Left ventricle myocardium inferior (tissue), 1 donor: ENCODE results near the gene TTC31. TPM values are rescaled to one million over a fixed set of nuclear protein-coding genes. Genes with fewer than 3 reads are reported as not detected.
A peak's percentile ranks its signal among the peaks of the same experiment; 100 is the strongest.

Experiments used
- DNase-seq: peaks from one replicate; pipeline ENCODE4 v3.0.0-alpha.2; 2020
- H3K27ac ChIP-seq: fragments of 200-600 bp; replicated peaks from 2 replicates; pipeline ENCODE4 v1.8.0; 2021
- H3K27me3 ChIP-seq: fragments of 200-600 bp; 2 replicates; pipeline ENCODE4 v1.8.0; 2021; ENCODE audit warnings: low read depth
- H3K36me3 ChIP-seq: fragments of 200-600 bp; 2 replicates; pipeline ENCODE4 v1.8.0; 2021
- H3K4me1 ChIP-seq: fragments of 200-600 bp; 2 replicates; pipeline ENCODE4 v1.8.0; 2021
- H3K4me3 ChIP-seq: fragments of 200-600 bp; 2 replicates; pipeline ENCODE4 v1.8.0; 2021; ENCODE audit warnings: mild to moderate bottlenecking, moderate library complexity
- H3K9me3 ChIP-seq: fragments of 200-600 bp; replicated peaks from 2 replicates; pipeline ENCODE4 v1.8.0; 2021
- intact Hi-C: fragments of 100-400 bp; cut with micrococcal nuclease; formaldehyde crosslinking; loops from one replicate; pipeline ENCODE4 v1.11.0; 2022
- total RNA-seq: library from RNA; stranded (reverse); fragmentation: NEBNext Ultra II Directional; extraction: Animal tissue kit (Norgen Biotek cat#: 25700); gene quantifications from one replicate; pipeline ENCODE4 v1.2.1, GENCODE V29; 2021
- TF ChIP-seq, protein P1 (sequence below): fragments of 200-600 bp; IDR thresholded peaks from 2 replicates; pipeline ENCODE4 v1.8.0; 2021; ENCODE audit warnings: antibody characterized with exemption, mild to moderate bottlenecking, borderline replicate concordance
- donor health status: DM: no; HTN: yes; CAD: no; lungs with severe emphysema.

The TTC31 gene
- total RNA-seq, 1 donor from 2014 or later, result 9.5 TPM

DNA sequence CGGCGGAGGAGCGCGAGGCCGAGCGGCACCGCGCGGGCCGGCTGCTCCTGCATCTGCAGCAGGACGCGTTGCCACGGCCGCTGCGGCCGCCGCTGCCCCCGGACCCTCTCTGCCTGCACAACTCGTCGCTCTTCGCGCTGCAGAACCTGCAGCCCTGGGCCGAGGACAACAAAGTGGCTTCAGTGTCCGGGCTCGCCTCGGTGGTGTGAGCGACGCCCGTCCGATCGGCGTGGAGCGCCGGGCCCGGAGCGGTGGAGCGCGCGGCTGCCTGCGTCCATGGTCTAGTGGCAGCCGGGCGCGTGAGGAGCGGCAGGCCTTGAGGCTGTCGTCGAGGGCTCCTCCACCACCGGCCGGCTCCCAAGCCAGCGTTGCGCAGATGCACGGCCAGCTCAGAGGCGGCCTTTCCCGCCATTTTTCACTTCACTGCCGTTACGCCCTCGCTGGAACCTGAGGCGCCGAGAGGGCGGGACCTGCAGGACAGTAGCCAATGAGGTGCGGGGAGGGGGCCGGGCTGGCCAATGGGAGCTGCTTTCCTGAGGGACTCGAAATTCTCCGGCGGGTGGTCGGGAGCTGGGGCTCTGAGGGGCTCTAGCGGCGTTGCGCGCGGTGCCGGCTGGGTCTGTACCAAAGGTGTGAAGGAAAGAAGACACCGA lies 33.2 kb downstream of the TTC31 start:
- Histone ChIP-seq H3K27me3 (peaks cover 100% of the 10 kb centered on the region), H3K27ac (no peak overlapping the region), H3K9me3 (no peaks in the 10 kb centered on the region), H3K4me3 (peak overlapping the region; percentile 64), H3K36me3 (no peaks in the 10 kb centered on the region), H3K4me1 (peaks cover 35% of the 10 kb centered on the region)
- peak; percentile 75 for DNase-seq
- intact Hi-C loops, result no loop called here
- TF ChIP-seq, protein P1, sequence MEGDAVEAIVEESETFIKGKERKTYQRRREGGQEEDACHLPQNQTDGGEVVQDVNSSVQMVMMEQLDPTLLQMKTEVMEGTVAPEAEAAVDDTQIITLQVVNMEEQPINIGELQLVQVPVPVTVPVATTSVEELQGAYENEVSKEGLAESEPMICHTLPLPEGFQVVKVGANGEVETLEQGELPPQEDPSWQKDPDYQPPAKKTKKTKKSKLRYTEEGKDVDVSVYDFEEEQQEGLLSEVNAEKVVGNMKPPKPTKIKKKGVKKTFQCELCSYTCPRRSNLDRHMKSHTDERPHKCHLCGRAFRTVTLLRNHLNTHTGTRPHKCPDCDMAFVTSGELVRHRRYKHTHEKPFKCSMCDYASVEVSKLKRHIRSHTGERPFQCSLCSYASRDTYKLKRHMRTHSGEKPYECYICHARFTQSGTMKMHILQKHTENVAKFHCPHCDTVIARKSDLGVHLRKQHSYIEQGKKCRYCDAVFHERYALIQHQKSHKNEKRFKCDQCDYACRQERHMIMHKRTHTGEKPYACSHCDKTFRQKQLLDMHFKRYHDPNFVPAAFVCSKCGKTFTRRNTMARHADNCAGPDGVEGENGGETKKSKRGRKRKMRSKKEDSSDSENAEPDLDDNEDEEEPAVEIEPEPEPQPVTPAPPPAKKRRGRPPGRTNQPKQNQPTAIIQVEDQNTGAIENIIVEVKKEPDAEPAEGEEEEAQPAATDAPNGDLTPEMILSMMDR, result no peak

DNA sequence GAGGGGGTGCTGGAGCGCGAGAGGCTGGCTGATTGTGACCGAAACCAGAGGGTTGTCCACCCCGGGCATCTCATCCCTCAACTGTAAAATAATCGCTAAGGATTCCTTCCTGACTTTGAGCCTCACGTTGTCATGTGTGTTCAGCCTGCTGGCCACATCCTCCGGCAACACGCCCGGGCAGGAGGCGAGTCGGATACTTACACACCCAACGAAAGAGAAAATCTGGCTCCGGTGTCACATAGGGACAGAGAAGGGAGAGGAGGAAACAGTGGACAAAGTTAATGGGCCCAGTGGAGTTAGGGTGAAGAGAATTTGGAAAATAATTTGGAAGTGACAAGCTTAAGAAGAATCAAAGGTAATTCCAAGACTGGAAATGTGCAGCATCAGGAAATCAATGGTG lies 33.8 kb downstream of the TTC31 start:
- H3K4me3 ChIP-seq, result peak overlapping the region; percentile 64
- no peak overlapping the region for H3K27ac ChIP-seq
- H3K27me3 ChIP-seq, result peaks cover 98% of the 10 kb centered on the region
- TF ChIP-seq, protein P1, result no peak
- DNase-seq, result no peak
- H3K36me3 ChIP-seq, result no peaks in the 10 kb centered on the region
- intact Hi-C loops, result no loop called here
- peaks cover 35% of the 10 kb centered on the region for H3K4me1 ChIP-seq
- no peaks in the 10 kb centered on the region for H3K9me3 ChIP-seq

DNA sequence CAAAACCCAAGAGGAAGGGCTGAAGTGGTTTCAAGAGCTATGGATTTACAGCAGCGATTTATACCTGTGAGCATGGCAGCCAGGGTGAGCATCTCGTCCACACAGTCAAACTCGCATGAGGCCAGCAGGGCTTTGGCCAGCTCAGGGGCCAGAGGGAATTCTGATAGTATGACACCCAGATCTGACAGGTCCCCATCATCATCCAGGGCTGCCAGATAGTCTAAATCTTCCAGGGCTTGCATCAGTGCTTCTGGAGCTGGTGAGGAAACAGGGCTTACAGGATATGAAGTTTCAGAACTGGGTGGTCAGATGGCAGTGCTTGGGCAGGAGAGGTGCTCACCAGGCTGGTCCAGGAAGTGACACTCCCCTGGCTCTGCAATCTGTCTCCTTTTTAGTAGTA lies 39.6 kb downstream of the TTC31 start:
- peaks cover 21% of the 10 kb centered on the region for H3K36me3 ChIP-seq
- H3K27ac ChIP-seq, result no peak overlapping the region
- intact Hi-C loops, result no loop called here
- H3K4me1 ChIP-seq, result peaks cover 1% of the 10 kb centered on the region
- DNase-seq, result no peak
- peaks cover 51% of the 10 kb centered on the region for H3K27me3 ChIP-seq
- no peak overlapping the region for H3K4me3 ChIP-seq
- TF ChIP-seq, protein P1, result no peak
- no peaks in the 10 kb centered on the region for H3K9me3 ChIP-seq

DNA sequence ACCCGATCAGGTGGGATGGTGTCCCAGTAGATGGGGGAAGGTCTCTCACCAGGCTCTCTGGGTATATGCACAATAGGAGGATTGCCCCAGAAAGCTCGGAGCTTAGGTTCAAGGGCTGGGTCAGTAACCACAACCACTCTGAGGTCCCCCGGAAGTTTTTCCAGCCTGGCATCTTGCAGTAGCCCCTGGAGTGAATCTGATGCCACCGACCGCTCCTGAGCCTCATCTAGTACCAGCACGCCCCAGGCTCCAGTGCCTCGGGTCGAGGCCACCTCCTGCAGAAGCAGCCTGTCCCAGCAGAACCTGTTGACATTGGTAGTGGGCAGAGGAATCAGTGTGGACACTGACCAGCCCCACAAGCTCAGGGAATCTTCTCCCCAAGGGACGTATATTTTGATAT lies 41.1 kb downstream of the TTC31 start:
- peaks cover 16% of the 10 kb centered on the region for H3K4me1 ChIP-seq
- no peak for DNase-seq
- H3K36me3 ChIP-seq, result peaks cover 30% of the 10 kb centered on the region
- intact Hi-C loops, result no loop called here
- no peaks in the 10 kb centered on the region for H3K9me3 ChIP-seq
- peaks cover 36% of the 10 kb centered on the region for H3K27me3 ChIP-seq
- TF ChIP-seq, protein P1, result no peak
- H3K27ac ChIP-seq, result no peak overlapping the region
- H3K4me3 ChIP-seq, result no peak overlapping the region

DNA sequence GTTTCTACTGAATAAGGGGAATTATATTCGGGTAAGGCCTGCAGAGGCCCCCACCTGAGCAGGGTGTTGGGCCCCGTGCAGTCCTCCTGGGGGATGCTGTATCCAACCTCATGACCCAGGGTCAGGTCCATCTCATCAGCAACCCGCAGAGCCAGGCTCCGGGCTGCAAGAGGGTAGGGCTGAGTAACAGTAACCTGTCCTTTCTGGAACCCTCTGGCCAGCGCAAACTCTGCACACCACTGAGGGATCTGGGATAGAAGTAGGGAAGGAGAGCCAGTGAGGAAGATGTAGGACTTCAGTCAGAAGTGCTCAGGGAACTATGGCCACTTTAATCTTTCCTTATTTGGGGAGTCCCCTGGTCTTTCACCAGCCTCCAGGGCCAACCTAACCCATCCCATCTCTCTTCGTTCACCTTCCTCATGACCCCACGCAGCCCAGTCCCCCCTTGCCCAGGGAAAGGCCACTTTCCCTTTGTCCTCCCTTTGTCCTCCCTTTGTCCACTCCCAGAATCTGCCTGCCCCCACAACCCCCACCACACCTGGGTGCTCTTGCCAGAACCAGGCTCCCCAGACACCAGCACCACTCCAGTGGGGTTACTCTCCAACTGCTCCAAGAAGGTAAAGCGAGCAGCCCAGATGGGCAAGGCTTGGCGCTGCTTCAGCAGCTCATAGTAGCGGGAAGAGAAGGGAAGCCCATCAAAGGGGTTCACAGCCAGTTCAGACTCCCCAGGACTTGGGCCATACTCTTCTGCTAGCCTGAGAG lies 42.3 kb downstream of the TTC31 start:
- no peak overlapping the region for H3K27ac ChIP-seq
- peaks cover 24% of the 10 kb centered on the region for H3K4me1 ChIP-seq
- peaks cover 30% of the 10 kb centered on the region for H3K36me3 ChIP-seq
- intact Hi-C loops, result no loop called here
- no peak overlapping the region for H3K4me3 ChIP-seq
- H3K27me3 ChIP-seq, result peaks cover 25% of the 10 kb centered on the region
- TF ChIP-seq, protein P1, result no peak
- no peak for DNase-seq
- H3K9me3 ChIP-seq, result no peaks in the 10 kb centered on the region
